ENCODE measurements around the gene FAM217A.

DNA sequence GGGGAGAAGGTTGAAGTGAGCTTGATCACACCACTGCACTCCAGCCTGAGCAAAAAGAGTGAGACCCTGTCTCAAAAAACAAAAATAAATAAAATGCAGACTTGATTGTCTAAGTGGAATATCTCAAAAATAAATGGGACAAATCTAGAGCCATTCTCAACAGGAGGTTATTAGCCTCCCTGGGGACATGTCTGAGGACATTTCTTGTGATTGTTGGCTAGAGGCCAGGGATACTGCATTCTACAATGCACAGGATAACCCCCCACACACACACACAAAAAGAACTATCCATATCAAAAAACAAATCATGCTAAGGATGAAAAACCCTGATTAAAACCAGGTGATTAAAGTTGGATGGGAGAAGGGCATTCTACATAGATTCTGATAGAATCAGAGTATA, 37.5 kb downstream of the FAM217A start:
- TF ChIP-seq CTCF (IDR thresholded peaks at IDR 0.05) (no peak), POLR2AphosphoS5 (IDR thresholded peaks at IDR 0.05) (no peak)

All from stomach (tissue), 4 donors.